ENCODE results near the gene COX20. TPM values are rescaled to one million over a fixed set of nuclear protein-coding genes. Genes with fewer than 3 reads are reported as not detected.

COX20 gene
- total RNA-seq, 4 donors from 2014 or later = 19.4 to 43.2 (median 24.1) TPM

DNA sequence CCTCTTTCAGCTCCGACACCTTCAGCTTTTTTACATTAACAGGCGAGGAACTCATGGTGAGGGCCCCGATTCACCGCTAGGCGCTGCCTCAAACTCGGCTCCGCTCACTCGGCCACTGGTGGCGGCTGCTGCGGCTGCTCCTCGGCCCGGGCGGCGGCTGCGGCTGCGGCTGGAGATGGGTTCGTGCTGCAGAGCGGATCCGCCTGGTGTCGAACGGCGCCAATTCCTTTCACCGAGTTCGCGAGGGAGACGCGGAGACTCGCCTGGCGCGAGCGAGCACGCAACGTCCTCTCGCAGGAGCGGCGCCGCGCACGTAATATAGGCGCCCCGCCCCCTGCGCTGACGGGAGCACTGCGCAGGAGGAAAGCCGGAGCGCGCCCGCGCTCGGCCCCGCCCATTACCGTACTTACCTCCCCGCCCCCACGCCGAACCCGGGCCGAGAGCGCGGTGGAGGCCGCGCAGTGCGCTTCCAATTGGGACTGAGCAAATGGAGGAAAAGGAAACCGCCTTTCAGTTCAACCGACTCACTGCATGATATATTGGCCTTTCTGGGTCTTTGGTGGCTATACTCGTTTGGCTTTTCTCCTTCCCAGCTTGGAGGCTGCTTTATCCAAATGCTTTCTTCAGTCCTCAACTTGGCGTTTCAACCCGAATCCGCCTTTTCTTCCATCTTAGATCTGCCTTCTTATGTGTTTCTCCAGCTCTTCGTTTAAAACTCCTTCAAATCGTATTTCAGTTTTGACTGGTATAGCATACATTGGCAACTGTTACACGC lies 29.0 kb downstream of the COX20 start, which contains the start of gene HNRNPU:
TSS of gene HNRNPU (minus strand) at position 291 of the 775 bp plus-strand sequence. CDS start at position 55, 236 bp downstream.
- TF ChIP-seq, protein P1, sequence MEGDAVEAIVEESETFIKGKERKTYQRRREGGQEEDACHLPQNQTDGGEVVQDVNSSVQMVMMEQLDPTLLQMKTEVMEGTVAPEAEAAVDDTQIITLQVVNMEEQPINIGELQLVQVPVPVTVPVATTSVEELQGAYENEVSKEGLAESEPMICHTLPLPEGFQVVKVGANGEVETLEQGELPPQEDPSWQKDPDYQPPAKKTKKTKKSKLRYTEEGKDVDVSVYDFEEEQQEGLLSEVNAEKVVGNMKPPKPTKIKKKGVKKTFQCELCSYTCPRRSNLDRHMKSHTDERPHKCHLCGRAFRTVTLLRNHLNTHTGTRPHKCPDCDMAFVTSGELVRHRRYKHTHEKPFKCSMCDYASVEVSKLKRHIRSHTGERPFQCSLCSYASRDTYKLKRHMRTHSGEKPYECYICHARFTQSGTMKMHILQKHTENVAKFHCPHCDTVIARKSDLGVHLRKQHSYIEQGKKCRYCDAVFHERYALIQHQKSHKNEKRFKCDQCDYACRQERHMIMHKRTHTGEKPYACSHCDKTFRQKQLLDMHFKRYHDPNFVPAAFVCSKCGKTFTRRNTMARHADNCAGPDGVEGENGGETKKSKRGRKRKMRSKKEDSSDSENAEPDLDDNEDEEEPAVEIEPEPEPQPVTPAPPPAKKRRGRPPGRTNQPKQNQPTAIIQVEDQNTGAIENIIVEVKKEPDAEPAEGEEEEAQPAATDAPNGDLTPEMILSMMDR (IDR thresholded peaks at IDR 0.05) = no peak
- ATAC-seq (ENCODE audit: low FRiP score) (peak; percentile 90), DNase-seq (ENCODE audit: low spot score) (peak; percentile 93)

DNA sequence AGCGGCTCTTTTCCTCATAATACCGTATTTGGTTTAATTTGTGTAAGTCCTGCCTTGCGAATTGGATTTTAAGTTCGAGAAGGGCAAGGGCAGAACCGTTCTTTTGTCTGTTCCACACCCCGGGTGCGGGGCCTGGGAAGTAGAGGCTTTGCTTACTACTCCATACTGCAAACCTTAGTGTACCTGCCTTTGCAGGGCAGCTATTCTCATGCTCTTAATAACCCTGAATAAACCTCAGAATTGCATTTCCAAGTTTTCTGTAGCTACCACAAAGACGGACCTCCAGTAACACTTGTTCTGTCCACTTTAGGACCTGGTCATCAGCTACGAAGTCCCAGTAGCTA lies 29.5 kb downstream of the COX20 start:
- TF ChIP-seq, protein P1 (IDR thresholded peaks at IDR 0.05) = no peak
- DNase-seq (ENCODE audit: low spot score) = no peak
- no peak for ATAC-seq (ENCODE audit: low FRiP score)

DNA sequence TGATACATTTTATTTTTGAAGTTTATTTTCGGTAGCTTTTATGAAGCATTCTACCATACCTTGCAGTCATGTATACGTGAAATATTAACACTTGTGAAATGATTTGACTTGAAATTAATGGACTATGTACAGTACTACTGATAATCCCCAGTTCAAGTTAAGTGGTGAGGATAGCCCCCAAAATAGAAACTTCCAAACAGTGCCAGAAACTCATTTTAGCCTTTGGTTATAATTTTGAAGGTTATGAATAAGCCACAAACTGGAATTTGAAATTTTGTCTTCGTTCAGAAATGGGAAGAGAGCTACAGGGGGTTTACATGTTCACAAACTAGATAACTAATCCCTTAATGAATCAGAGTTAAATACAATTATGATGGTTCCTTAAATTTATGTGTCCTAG lies 30.4 kb downstream of the COX20 start:
- no peak for ATAC-seq (ENCODE audit: low FRiP score)
- TF ChIP-seq, protein P1 (IDR thresholded peaks at IDR 0.05) = no peak
- no peak for DNase-seq (ENCODE audit: low spot score)

DNA sequence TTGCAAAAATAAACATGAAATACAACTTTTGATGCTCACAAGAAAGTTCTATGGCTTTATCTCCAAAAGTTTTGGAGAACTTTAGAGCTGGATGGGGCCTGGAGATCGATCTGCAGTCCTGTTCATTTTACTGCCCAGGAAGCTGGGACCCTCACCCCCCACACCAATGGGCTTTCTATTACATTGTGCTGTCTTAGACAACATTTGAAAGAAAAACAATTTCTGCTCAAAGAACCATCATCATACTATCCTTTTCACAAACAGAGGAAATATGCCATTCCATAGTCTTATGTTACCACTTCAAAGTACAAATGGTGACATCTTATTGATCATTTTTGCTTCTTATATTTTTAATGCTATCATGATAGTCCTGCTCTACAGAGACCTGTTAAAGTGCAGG lies 30.9 kb downstream of the COX20 start:
- TF ChIP-seq, protein P1 (IDR thresholded peaks at IDR 0.05) = no peak
- ATAC-seq (ENCODE audit: low FRiP score) = no peak
- no peak for DNase-seq (ENCODE audit: low spot score)

DNA sequence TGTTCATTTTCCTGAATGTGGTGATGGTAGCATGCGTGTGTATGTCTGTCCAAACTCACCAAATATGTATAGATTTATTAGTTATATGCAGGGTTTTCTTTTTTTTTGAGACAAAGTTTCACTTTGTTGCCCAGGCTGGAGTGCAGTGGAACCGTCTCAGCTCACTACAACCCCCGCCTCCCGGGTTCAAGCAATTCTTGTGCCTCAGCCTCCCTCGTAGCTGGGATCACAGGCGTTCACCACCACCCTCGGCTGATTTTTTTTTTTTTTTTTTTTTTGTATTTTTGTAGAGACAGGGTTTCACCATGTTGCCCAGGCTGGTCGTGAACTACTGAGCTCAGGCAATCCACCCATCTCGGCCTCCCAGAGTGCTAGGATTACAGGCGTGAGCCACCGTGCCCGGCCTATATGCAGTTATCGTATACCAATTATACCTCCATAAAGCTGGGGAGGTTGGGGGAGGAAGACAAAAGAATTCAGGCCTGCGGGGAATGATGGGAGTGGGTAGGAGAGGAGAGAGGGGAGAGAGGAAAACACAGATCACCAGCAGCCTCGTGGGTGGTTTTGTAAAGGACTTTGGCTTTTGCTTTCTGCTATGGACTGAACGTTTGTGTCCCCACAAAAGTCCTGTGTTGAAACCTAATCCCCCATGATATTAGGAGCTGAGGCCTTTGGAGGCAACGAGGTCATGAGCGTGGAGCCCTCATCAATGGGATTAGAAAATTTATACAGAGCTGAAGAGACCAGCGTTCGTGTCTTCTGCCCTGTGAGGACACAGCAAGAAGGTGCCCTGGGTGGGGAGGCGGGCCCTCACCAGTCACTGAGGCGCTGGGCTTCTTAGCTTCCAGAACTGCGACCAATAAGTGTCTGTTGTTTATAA lies 33.3 kb downstream of the COX20 start:
- TF ChIP-seq, protein P1 (IDR thresholded peaks at IDR 0.05) = no peak
- ATAC-seq (ENCODE audit: low FRiP score) (no peak), DNase-seq (ENCODE audit: low spot score) (no peak)

DNA sequence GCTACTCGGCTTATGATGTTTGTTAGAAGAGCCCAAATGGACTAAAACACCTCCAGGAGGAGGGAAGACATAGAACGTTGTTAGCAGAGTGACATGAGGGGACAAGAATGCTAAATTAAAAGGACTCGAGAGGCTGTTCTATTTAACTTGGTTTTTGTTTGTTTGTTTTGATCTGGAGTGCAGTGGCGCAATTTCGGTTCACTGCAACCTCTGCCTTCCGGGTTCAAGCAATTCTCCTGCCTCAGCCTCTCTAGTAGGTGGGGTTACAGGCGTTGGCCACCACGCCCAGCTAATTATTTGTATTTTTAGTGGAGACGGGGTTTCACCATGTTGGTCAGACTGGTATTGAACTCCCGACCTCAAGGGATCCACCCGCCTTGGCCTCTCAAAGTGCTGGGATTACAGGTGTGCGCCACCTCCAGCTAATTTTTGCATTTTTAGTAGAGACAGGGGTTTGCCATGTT lies 33.9 kb downstream of the COX20 start:
- TF ChIP-seq, protein P1 (IDR thresholded peaks at IDR 0.05) = no peak
- ATAC-seq (ENCODE audit: low FRiP score) = no peak
- no peak for DNase-seq (ENCODE audit: low spot score)
